SK-N-MC (cell line): ENCODE data around the gene UBE2E2.

Source experiments
- EZH2 ChIP-seq: fragments of 200-600 bp; sonication (generic); IDR thresholded peaks from one replicate; pipeline ENCODE4 v1.6.1; 2017; ENCODE audit warnings: antibody characterized with exemption
- POLR2AphosphoS5 ChIP-seq: IDR thresholded peaks from 2 replicates; pipeline ENCODE4 v1.6.1; 2012; ENCODE audit warnings: mild to moderate bottlenecking, low read depth, low read length, borderline replicate concordance

DNA sequence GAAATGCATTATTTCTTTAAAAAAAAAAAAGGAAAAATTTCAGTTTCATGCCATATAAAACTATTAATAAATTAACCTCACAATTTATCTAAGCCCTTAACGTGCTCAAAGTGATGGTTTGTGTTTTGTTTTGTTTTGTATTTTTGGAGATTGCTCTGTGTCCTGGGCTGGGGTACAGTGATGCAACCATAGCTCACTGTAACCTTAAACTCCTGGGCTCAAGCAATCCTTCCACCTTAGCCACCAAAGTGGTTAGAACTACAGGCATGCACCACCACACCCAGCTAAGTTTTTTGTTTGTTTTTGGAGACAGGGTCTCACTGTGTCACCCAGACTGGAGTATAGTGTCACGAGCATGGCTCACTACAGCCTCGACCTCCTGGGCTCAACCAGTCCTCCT lies 180.7 kb downstream of the UBE2E2 start:
- TF ChIP-seq POLR2AphosphoS5 (no peak), EZH2 (no peak)
